GM18520 (cell line): Measurements from ENCODE around the gene TTC16.

ENCODE experiments used
- ATAC-seq: cut with Tn5 transposase; IDR thresholded peaks from one replicate; pipeline ENCODE4 v1.9.1; 2021; ENCODE audit not compliant: unreplicated experiment

The TTC16 gene

DNA sequence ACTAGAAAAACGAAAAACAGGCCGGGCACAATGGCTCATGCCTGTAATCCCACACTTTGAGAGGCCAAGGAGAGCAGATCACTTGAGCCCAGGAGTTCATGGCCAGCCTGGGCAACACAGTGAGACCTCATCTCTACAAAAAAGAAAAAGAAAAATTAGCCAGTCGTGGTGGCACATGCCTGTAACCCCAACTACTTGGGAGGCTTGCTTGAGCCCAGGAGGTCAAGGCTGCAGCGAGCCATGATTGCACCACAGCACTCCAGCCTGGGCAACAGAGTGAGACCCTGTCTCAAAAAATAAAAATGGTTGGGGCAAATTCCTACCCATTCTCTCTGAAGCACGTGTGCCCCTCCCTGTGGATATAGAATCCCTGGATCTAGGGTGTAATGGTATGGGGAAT lies 17.5 kb upstream of the TTC16 start:
- ATAC-seq, result no peak

DNA sequence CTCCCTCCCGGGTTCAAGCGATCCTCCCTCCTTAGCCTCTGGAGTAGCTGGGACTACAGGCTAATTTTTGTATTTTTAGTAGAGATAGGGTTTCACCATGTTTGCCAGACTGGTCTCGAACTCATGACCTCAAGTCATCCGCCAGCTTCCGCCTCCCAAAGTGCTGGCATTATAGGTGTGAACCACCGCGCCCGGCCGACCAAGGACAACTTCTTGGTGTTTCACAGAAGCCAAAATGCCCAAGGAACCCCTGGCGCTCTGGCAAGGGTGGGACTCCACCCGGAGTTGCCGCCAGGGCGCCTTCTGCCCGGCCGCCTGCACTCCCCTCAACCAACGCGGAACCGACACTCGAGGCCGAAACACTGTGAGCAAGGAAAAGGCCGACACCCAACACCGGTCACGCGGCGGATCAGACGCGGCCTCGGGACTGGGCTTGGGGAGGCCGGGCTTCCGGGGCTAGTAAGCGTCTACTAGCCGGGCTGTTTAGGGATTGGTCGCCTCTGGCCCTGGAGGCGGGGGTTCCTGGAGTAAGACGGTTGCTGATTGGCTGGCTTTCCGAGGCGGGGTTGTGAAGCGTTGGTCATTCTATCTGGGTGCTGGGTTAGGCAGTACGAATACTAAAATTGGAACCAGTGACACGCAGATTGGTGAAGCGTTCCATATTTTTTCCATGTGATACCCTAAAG lies 16.8 kb upstream of the TTC16 start:
- ATAC-seq, result no peak

DNA sequence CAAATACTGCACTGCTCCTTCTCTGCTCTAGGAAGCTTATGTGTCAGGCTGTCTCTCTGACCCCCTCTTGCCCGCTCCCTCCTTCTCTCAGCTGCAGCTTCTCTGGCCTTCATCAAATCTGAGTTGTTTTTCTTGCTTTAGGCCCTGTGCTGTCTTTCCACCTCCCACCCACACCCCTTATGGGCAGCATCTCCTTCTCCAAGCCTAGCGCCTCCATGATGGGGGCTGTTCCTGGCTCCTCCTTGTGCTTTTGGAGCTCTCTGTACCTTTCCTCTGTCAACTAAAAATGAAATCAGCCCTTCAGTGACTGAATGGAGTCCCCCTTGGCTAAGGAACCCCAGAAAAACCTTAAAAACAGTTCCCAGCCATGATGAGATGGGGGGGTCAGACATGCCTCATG lies 15.7 kb upstream of the TTC16 start:
- no peak for ATAC-seq

DNA sequence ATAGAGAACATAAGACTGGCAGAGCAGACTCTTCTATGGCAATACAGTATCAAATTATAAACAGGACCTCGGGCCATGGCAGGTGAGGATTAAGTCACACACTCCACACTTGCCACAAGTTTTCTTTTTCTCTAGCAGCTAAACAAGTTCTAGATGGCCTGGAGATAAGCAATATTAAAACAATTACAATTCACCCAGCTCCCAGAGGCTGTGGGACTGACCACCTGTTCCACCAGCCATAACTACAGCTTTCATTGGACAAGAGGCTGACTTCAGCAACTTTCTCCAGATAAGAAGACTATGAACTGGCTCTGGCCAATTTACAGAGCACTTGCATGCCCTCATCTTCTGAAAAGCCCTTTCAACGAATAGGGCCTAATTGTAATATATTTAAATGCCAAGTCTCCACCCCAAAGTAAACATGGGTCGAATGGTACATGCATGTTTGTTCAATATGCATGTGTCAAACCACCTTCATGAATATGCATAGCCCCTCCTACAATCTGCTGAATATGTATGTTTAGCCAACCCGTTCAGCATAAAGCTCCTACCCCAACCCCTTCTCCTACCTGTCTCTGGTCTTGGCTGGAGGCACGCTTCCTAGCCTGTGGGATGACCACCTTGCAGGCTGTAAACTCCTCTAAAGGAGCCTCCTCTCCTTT lies 15.2 kb upstream of the TTC16 start:
- no peak for ATAC-seq

DNA sequence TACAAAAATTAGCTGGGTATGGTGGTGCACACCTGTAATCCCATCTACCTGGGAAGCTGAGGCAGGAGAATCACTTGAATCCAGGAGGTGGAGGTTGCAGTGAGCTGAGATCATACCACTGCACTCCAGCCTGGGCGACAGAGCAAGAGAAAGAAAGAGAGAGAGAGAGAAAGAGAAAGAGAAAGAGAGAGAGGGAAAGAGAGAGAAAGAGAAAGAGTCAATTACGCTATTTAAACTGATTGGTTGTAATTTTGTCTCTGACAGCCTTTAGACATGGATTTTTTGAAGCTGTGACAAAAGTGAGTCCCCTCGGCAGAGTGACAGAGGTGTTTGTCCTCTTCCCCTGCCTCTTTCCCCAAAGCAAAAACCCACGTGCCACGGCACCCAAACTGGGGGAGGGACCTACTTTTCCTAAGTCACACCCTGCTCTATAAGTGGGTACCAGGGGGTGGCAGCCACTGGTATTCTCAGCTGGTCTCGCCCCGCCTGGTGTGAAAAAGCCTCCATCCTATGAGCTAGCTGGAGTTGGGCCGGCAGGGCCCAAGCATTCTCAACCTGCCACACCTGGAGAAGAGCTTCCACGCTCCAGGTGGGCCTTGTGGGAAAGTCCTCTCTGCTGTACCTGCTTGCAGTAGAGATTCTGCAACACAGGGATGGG lies 12.5 kb upstream of the TTC16 start:
- no peak for ATAC-seq

DNA sequence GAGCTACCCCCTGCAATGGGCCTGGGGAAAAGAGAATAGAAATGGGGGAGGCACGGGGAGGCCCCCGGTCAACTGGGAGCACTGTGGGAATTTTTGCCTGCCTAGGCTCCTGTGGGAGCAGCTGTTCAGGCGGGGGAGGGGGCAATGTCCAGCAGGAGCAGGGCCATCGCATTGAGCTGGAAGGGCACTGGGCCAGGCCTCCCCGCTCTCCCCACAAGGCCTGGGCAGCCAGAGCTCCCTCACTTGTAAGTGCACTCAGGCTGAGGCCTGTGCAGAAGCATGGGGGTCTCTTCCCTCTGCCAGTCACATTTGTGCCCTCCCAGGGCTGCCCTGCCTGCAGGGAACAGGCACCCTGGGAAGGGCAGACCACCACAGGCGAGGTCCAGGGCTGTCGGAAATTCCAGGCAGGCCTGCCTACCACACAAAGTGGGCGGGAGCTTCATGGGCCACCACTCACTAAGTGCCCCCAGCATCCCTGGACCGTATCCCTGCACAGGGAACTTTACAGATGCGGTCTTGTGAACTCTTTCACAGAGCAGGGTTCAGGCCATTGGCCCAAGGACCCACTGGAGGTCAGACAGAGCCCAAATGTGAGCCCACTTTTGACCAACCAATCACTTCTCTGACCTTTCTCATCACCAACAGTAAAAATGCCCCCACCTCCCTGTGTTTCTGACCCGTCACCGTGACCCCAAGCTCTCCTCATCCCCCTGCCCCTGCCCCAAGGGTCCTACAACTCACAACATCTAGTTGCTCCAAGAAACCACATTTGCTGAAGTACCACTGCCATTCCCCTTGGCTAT lies 10.1 kb upstream of the TTC16 start:
- ATAC-seq, result no peak

DNA sequence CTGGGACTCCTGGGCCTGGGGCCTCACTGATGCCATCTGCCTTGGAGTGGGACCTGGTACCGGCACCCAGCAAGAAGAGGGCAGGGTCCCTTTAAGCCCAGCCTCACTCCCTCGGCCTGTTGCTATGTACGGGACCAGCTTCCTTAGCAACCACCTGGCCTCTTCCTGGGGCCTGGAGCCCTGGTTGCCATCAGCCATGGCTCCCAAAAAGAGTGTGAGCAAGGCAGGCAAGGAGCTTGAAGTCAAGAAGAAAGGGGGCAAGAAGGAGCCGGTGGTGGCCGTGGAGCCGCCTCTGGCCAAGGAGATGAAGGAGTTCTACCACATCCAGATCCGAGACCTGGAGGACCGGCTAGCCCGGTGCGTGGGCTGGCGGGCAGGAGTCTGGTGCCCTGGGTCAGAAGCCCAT lies 9.0 kb upstream of the TTC16 start, which contains the start of gene CFAP157:
Gene CFAP157 (plus strand): TSS at position 153 of the 406 bp plus-strand sequence. CDS start 44 bp downstream, at position 197.
- no peak for ATAC-seq

DNA sequence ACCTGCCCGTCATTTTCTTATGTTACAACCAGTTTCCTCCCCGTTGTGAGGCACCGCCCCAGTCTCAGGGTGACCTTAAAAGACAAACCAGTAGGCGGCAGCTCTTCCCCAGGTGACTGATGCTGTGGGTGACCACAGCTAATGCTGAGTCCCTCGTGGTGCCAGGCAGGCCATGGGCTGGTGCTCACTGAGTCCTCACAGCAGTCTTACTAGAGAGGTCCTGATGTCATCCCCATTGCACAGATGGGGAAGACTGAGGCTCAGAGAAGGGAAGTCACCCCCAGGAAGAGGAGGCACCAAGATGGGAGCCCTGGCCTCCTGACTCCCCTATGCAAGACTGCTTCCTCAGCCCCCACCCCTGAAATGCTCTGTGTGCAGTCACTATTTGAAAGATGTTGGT lies 8.1 kb upstream of the TTC16 start:
- no peak for ATAC-seq

DNA sequence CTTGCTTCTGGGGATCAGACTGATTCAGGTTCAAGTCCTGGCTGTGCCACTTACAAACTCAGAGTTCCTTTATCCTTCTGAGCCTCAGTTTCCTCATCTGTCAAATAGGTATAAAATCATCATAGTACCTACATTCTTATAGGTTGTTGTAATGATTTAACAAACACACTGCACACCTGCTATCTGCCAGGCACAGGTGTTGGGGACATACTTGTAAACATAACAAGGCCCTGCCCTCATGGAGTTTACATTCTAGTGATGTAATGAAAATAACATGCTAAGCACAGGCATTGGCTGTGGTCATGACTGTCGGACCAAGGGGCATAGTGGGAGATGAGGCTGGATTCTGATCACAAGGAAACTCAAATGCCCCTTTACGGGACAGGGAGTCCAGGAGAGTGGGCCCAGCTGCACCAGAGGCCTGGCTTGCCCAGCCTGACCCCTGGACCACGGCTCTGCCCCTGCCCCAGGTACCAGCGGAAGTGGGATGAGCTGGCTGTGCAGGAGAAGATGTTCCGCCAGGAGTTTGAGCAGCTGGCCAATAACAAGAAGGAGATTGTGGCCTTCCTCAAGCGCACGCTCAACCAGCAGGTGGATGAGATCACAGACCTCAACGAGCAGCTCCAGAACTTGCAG lies 6.8 kb upstream of the TTC16 start:
- no peak for ATAC-seq

DNA sequence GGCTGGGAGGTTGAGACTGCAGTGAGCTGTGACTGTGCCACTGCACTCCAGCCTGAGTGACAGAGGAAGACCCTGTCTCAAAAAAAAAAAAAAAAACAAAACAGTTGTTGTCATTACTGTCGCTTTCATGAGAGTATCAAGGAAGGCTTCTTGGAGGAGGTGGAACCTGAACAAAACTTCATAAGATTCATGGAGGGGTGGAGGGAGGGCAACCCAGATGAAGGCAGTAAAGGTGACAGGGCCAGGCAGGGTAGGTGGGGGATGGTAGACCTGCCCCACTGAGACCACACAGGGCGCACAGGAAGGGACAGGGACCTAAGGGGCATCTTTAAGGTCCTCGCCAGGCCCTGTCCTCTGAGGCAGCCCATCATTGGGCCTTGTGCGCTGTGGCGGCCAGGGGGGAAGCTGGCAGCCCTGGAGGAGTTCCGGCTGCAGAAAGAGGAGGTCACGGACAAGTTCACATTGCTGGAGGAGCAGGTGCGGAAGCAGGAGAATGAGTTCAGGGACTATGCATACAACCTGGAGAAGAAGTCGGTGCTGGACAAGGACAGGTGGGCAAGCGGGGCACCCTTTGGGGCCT lies 5.6 kb upstream of the TTC16 start:
- no peak for ATAC-seq

DNA sequence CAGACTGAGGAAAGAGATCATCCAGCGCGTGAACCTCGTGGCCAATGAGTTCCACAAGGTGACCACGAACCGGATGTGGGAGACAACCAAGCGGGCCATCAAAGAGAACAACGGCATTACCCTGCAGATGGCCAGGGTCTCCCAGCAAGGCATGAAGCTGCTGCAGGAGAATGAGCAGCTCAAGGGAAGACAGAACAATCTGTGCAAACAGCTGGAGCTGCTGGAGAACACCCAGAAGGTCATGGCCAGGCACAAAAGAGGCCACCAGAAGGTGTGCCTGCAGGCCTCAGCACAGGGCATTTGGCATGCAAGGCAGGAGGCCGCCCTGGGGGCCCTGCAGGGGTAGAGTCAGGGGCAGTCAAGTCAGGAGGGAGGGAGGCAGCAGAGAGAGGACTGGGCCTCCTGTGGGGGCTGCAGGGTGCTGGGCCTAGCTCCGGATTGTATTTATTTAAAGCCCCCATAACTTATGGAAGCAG lies 4.6 kb upstream of the TTC16 start:
- no peak for ATAC-seq

DNA sequence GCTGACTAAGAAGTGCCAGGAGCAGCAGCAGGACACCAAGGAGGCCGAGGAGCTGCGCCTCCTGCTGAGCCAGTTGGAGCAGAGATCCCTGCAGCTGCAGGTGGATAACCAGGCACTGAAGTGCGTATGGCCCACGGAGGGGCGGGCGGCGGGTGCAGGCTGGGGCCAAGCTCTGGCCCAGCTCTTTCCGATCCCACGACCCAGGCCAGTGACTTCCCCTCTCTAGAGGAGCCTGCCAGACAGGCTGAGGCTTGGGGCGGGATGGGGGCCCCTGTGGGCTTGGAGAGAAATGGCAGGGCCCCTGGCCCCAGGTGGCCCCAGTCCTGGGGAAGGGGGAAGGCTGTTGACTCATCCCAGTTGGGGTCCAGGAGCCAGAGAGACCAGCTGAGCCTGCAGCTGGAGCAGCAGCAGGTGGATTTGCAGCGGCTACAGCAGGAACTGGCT lies 4.0 kb upstream of the TTC16 start:
- no peak for ATAC-seq

DNA sequence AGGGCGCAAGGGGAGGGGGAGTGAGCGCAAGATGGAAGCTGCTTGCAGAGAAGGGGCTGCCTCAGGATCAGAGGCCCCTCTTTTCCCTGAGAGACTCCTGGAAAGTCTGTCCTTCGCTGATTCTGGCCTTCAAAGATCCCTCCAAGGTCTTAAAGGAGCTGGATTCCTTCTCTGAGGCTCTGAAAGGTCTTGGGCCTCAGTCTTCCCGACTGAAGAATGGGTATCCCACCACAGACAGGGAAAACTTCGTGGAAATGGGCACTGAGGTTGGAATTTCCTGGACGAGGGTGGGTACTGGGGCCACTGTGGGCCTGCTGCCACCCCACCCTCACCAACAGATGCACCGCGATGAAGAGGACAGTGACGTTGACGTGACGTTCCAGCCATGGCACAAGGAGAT lies 3.5 kb upstream of the TTC16 start:
- ATAC-seq, result no peak

DNA sequence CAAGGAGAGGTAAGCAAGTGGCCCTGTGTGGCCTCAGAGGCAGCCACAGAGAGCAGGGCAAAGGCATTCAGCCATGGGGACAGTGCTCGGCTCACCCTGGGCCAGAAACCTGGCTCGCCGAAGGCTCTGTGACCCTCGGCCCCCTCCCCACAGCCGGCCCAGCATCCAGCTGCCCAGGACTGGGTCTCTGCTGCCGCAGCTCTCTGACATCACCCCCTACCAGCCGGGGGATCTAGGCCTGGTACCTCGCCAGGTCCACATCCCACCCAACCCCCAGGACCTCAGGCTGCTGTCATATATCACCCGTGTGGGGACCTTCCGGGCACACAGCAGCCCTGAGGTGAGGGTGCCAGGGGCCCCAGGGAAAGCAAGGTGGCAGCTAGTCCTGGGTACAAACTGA lies 3.0 kb upstream of the TTC16 start:
- no peak for ATAC-seq

DNA sequence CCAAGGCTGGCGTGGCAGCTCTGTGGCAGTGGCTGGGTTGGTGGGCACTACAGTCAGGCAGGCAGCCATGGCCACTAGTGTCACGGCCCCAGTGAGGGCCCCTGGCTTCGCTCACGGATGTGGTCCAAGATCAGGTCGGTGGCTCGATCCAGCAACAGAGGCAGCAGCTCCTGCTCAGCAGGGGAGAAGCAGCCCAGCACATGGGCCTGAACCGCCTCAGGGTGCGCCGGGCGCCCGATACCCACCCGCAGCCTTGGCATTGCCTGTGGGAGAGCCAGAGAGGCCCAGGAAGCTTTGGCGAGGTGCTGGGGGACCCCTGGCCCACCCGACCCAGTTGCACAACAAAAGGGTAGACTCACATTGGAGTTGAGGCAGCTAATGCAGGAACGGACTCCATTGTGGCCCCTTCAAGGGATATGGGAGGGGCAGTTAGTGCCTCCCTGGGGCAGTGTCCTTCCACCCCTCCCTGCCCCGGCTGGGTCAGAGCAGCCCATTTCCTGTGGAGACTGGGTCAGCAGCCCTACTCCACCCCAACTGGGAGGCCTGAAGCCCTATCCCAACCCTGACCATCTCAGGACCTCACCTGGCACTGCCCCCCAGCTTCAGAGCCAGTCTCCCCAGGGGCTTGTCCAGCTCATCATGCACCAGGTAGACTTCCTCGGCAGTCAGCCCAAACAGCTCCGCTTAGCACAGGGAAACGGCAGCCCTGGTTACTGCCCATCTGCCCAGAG lies 1.7 kb upstream of the TTC16 start:
- no peak for ATAC-seq

DNA sequence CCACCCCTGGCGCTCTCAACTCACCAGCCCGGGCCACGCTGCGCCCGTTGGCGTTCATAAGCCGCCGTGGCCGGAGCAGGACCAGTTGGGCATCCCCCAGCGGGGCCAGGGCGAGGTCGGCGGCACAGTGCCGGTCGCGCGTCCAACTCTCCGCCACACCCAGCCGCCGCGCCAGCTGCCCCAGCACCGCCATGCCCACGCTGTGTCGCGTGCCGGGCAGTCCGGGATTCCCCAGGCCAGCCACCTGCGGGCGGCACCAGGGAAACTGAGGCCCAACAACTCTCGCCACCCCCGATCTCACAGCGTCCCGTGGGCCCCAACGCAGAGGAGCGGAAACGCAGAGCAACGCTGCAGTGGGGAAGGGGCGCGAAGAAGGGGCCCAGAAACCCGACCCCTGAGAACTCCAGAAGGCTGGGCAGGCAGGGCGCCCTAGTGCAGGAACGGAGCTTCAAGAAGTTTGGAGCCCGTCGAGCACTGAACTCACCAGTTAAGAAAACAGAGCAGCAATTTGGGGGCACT lies 869 bp upstream of the TTC16 start:
- ATAC-seq, result no peak

DNA sequence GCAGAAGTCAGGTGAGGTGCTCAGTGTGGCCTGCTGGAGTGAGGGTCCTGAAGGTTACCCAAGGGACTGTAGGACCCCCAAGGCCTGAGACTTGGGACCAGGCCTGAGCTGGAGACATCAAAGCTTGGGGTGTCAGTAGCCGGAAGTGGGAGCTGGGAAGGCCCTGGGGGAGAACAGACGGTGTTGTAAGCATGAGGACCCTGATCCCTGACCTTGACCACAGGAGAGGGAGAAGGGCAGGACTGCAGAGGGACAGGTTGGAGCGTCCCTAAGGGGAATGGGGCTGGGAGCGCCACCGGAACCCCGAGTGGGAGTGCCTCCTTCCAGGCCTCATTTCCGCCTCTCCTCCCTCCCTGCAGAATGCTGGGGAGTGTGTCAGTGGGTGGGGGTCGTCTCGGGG lies 533 bp downstream of the TTC16 start:
- no peak for ATAC-seq

DNA sequence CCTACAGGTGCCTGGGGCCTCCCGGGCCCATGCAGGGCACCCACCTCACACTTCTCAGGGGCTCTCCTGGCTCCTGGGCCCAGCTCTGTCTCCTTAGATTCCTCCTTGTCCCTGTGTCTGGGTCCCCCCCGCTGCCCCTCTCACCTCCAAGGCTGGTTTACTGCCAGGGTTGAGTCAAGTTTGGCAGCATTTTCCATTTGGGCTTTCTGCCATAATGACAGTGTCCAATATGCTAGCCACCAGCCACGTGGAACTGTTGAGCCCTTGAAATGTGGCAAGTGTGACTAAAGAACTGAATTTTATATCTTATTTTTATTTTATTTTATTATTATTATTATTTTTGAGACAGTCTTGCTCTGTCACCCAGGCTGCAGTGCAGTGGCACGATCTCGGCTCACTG lies 1.9 kb downstream of the TTC16 start:
- ATAC-seq, result no peak

DNA sequence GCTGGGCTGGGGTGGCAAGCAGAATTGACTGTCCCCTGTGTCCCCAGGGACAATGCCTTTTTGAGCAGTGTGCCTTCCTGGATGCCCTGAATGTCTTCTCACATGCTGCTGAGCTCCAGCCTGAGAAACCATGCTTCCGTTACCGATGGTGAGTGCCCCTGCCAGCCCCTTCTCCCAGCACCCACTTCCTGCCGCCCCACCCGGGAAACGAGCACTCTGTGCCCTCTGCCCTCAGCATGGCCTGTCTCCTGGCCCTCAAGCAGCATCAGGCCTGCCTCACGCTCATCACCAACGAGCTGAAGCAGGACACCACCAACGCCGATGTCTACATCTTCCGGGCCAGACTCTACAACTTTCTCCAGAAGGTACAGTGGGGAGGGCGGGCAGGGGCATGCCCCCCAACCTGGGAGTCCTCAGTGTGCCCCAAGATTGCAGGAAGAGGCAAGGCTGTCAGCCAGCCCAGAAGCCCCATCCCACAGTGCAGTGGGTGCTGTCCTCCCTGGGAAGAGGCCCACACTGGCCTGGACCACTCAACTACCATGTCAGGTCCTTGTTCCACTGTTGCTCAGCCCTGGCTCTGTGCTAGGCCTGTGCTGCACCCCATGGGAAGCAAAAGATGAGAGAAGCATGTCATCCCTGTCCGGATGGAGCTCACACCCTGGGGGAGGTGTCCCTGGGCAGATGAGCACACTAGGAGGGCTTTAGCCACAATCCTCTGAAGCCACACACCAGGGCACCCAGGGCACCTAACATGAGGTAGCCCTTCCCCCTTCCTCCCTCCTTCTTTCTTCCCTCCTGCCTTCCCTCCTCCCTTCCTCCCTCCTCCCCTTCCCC lies 4.4 kb downstream of the TTC16 start:
- no peak for ATAC-seq
